ENCODE measurements around the gene FAM161B.
"Not testable (repeated sequence)": the region's sequence is repeated elsewhere in the genome, so short reads cannot be mapped to it uniquely, and the experiment has no call there.

Gene FAM161B

GRCh38 chr14:73949752-73950734, at the start of gene FAM161B, which contains the start of gene COQ6:
FAM161B (minus strand) TSS chr14:73950094; CDS start chr14:73950026, 68 bp downstream.
COQ6 (plus strand) TSS chr14:73950302; CDS start chr14:73950333, 31 bp downstream.
- Histone ChIP-seq H3K27ac (ENCODE audit: low read length) (peak within 1 kb of the TSS; percentile 92), H3K36me3 (ENCODE audit: control insufficient read depth in 2 of 2, insufficient read depth in 2 of 2, low read length in 2 of 2) (peaks cover 5 to 15% of the 10 kb centered on the region in 2 donors), H3K4me1 (ENCODE audit: control insufficient read depth, insufficient read depth, low read length) (peaks cover 6% of the 10 kb centered on the region), H3K9ac (ENCODE audit: low read length in 2 of 2) (peak within 1 kb of the TSS; percentile 95), H3K27me3 (ENCODE audit: control insufficient read depth in 1 of 2, insufficient read depth in 2 of 2, low read length in 2 of 2) (no peaks in the 10 kb centered on the region), H3K9me3 (ENCODE audit: control insufficient read depth in 2 of 2, low read length in 2 of 2) (no peaks in the 10 kb centered on the region), H3K4me3 (ENCODE audit: low read length in 2 of 2) (peak within 1 kb of the TSS; percentile 96 to 97)

- no peaks in the 10 kb centered on the region for H3K9me3 ChIP-seq (ENCODE audit: control insufficient read depth in 2 of 2, low read length in 2 of 2)
- H3K9ac ChIP-seq (ENCODE audit: low read length in 2 of 2), result no peak overlapping the region
- H3K4me3 ChIP-seq (ENCODE audit: low read length in 2 of 2), result no peak overlapping the region
- no peaks in the 10 kb centered on the region for H3K27me3 ChIP-seq (ENCODE audit: control insufficient read depth in 1 of 2, insufficient read depth in 2 of 2, low read length in 2 of 2)
- H3K27ac ChIP-seq (ENCODE audit: low read length), result no peak overlapping the region
- peaks cover 0 to 7% of the 10 kb centered on the region in 2 donors for H3K36me3 ChIP-seq (ENCODE audit: control insufficient read depth in 2 of 2, insufficient read depth in 2 of 2, low read length in 2 of 2)
- no peaks in the 10 kb centered on the region for H3K4me1 ChIP-seq (ENCODE audit: control insufficient read depth, insufficient read depth, low read length)
These were observed 48.8 kb upstream of the FAM161B start for GRCh38 chr14:73998726-73999125.

DNA sequence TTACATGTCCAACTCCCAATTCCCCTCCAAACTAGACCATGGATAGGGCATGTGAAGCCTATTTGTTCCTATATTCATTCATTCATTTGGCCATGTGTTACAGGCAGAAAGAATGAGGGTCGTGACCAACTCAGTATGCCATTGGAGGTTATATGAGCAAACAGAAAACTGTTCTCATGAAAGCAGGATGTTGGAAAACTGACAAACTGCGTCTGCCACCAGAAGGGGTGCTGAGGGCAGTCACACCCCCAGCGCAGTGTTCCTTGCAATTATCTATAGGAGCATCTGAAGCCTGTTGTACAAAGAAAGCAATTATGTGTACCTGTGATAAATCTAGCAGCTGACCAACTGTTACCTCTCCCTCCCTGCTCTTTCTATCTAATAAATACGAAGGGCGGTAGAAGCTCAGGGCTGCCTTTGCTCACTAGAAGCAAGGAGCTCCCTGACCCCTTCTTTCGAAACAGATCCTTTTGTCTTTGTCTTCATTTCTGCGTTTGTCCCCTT, 48.1 kb upstream of the FAM161B start:
- Histone ChIP-seq H3K36me3 (ENCODE audit: control insufficient read depth in 2 of 2, insufficient read depth in 2 of 2, low read length in 2 of 2) (peaks cover 0 to 7% of the 10 kb centered on the region in 2 donors), H3K9ac (ENCODE audit: low read length in 2 of 2) (no peak overlapping the region), H3K27me3 (ENCODE audit: control insufficient read depth in 1 of 2, insufficient read depth in 2 of 2, low read length in 2 of 2) (no peaks in the 10 kb centered on the region), H3K4me1 (ENCODE audit: control insufficient read depth, insufficient read depth, low read length) (no peaks in the 10 kb centered on the region), H3K9me3 (ENCODE audit: control insufficient read depth in 2 of 2, low read length in 2 of 2) (no peaks in the 10 kb centered on the region), H3K4me3 (ENCODE audit: low read length in 2 of 2) (no peak overlapping the region), H3K27ac (ENCODE audit: low read length) (no peak overlapping the region)

DNA sequence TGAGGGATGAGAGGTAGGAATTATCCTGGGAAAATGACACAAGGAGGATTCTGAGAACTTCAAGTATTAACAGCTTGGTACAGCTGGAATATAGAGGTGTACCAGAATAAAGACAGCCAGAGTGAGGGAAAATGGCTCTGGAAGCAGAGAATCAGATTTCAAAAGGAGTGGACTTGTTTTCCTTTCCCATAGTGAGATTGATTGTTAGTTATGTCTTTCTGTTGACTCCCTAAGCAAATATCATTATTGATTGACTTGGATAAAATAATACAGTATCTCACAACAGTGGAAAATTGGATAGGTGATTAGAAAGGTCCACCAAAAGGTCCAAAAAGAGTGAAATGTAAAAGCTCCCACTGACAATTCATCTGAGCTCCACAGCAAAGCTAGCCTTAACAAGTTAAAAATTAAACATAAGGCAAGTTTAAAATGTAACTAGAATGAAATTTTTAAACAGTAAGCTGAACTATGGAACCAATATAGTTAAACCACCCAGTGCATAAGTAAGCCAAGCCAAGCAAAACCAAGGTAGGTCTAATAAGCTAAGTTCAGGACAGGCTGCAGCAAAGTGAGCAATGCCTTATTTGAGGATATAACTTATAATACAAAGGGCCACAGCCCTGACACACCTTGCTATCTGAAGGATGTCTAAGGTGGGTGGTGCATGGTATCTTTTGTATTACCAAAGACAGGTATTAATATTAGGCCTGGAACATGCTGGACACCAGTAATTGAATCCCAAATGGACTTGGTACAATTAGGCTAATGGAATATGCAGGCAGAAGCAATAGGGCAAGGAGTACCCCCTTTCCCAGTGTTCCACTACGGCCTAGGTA, 47.4 kb upstream of the FAM161B start:
- Histone ChIP-seq H3K27ac (ENCODE audit: low read length) (no peak overlapping the region), H3K9me3 (ENCODE audit: control insufficient read depth in 2 of 2, low read length in 2 of 2) (no peaks in the 10 kb centered on the region), H3K36me3 (ENCODE audit: control insufficient read depth in 2 of 2, insufficient read depth in 2 of 2, low read length in 2 of 2) (peaks cover 0 to 7% of the 10 kb centered on the region in 2 donors), H3K4me3 (ENCODE audit: low read length in 2 of 2) (no peak overlapping the region), H3K27me3 (ENCODE audit: control insufficient read depth in 1 of 2, insufficient read depth in 2 of 2, low read length in 2 of 2) (no peaks in the 10 kb centered on the region), H3K4me1 (ENCODE audit: control insufficient read depth, insufficient read depth, low read length) (no peaks in the 10 kb centered on the region), H3K9ac (ENCODE audit: low read length in 2 of 2) (no peak overlapping the region)

DNA sequence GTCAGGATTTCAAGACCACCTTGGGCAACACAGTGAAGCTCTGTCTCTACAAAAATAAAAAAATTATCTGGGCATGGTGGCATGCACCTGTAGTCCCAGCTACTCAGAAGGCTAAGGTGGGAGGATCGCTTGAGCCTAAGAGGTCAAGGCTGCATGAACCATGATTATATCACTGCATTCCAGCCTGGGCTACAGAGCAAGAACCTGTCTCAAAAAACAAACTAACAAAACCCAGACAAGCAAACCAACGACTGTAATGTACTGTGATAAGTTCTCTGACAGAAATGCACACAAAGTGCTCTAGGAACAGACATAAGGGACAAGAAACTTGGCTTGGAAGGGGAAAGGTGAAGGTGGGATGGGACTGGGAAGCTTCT, 46.8 kb upstream of the FAM161B start:
- no peaks in the 10 kb centered on the region for H3K9me3 ChIP-seq (ENCODE audit: control insufficient read depth in 2 of 2, low read length in 2 of 2)
- H3K9ac ChIP-seq (ENCODE audit: low read length in 2 of 2), result no peak overlapping the region
- H3K36me3 ChIP-seq (ENCODE audit: control insufficient read depth in 2 of 2, insufficient read depth in 2 of 2, low read length in 2 of 2), result peaks cover 0 to 7% of the 10 kb centered on the region in 2 donors
- no peak overlapping the region for H3K27ac ChIP-seq (ENCODE audit: low read length)
- H3K27me3 ChIP-seq (ENCODE audit: control insufficient read depth in 1 of 2, insufficient read depth in 2 of 2, low read length in 2 of 2), result no peaks in the 10 kb centered on the region
- H3K4me1 ChIP-seq (ENCODE audit: control insufficient read depth, insufficient read depth, low read length), result no peaks in the 10 kb centered on the region
- no peak overlapping the region for H3K4me3 ChIP-seq (ENCODE audit: low read length in 2 of 2)

- Histone ChIP-seq H3K27me3 (ENCODE audit: control insufficient read depth in 1 of 2, insufficient read depth in 2 of 2, low read length in 2 of 2) (no peaks in the 10 kb centered on the region), H3K9ac (ENCODE audit: low read length in 2 of 2) (no peak overlapping the region), H3K9me3 (ENCODE audit: control insufficient read depth in 2 of 2, low read length in 2 of 2) (no peaks in the 10 kb centered on the region), H3K4me3 (ENCODE audit: low read length in 2 of 2) (no peak overlapping the region), H3K36me3 (ENCODE audit: control insufficient read depth in 2 of 2, insufficient read depth in 2 of 2, low read length in 2 of 2) (peaks cover 0 to 7% of the 10 kb centered on the region in 2 donors), H3K4me1 (ENCODE audit: control insufficient read depth, insufficient read depth, low read length) (no peaks in the 10 kb centered on the region), H3K27ac (ENCODE audit: low read length) (no peak overlapping the region)
These were observed 46.1 kb upstream of the FAM161B start for GRCh38 chr14:73995977-73996378.

DNA sequence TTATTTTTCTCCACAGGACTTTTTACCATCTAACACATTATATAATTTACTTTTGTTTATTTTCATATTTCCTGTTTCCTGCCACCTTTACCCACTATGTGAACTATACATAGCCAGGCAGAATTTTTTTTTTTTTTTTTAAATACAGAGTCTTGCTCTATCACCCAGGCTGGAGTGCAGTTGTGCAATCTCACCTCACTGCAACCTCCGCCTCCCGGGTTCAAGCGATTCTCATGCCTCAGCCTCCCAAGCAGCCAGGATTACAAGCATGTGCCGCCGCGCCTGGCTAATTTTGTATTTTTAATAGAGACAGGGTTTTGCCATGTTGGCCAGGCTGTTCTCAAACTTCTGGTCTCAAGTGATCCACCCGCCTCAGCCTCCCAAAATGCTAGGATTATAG, 45.0 kb upstream of the FAM161B start:
- not testable (repeated sequence) for H3K4me1 ChIP-seq (ENCODE audit: control insufficient read depth, insufficient read depth, low read length); H3K36me3 ChIP-seq (ENCODE audit: control insufficient read depth in 2 of 2, insufficient read depth in 2 of 2, low read length in 2 of 2); H3K9me3 ChIP-seq (ENCODE audit: control insufficient read depth in 2 of 2, low read length in 2 of 2); H3K4me3 ChIP-seq (ENCODE audit: low read length in 2 of 2); H3K9ac ChIP-seq (ENCODE audit: low read length in 2 of 2); H3K27me3 ChIP-seq (ENCODE audit: control insufficient read depth in 1 of 2, insufficient read depth in 2 of 2, low read length in 2 of 2); H3K27ac ChIP-seq (ENCODE audit: low read length)

DNA sequence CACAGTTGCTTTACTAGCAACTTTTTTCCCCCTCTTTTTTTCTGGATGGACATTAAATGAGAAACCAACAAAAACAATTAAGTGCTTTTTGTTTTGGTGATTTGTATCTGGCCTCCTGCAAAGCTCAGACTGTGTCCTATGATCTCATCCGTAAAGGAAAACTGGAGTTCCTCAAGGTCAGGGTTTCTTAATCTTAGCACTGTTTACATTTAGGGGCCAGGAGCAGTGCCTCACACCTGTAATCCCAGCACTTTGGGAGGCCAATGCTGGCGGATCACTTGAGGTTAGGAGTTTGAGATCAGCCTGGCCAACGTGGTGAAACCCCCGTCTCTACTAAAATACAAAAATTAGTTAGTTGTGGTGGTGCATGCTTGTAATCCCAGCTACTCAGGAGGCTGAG, 41.2 kb upstream of the FAM161B start:
- Histone ChIP-seq H3K27me3 (ENCODE audit: control insufficient read depth in 1 of 2, insufficient read depth in 2 of 2, low read length in 2 of 2) (no peaks in the 10 kb centered on the region), H3K4me3 (ENCODE audit: low read length in 2 of 2) (no peak overlapping the region), H3K27ac (ENCODE audit: low read length) (no peak overlapping the region), H3K4me1 (ENCODE audit: control insufficient read depth, insufficient read depth, low read length) (no peaks in the 10 kb centered on the region), H3K9ac (ENCODE audit: low read length in 2 of 2) (no peak overlapping the region), H3K36me3 (ENCODE audit: control insufficient read depth in 2 of 2, insufficient read depth in 2 of 2, low read length in 2 of 2) (peaks cover 10% of the 10 kb centered on the region in 2 donors), H3K9me3 (ENCODE audit: control insufficient read depth in 2 of 2, low read length in 2 of 2) (no peaks in the 10 kb centered on the region)

DNA sequence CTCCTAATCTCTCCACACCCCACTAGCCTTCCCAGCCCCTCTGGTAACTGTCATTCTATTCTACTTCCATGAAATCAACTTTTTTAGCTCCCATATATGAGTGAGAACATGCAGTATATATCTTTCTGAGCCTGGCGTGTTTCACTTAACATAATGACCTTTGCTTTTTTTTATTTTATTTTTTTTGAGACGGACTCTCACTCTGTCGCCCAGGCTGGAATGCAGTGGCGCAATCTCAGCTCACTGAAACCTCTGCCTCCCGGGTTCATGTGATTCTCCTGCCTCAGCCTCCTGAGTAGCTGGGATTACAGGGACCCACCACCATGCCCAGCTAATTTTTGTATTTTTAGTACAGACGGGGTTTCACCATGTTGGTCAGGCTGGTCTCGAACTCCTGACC, 38.8 kb upstream of the FAM161B start:
- not testable (repeated sequence) for H3K4me1 ChIP-seq (ENCODE audit: control insufficient read depth, insufficient read depth, low read length); H3K9ac ChIP-seq (ENCODE audit: low read length in 2 of 2); H3K4me3 ChIP-seq (ENCODE audit: low read length in 2 of 2); H3K9me3 ChIP-seq (ENCODE audit: control insufficient read depth in 2 of 2, low read length in 2 of 2); H3K27me3 ChIP-seq (ENCODE audit: control insufficient read depth in 1 of 2, insufficient read depth in 2 of 2, low read length in 2 of 2); H3K27ac ChIP-seq (ENCODE audit: low read length)
- peaks cover 10% of the 10 kb centered on the region in 2 donors for H3K36me3 ChIP-seq (ENCODE audit: control insufficient read depth in 2 of 2, insufficient read depth in 2 of 2, low read length in 2 of 2)

DNA sequence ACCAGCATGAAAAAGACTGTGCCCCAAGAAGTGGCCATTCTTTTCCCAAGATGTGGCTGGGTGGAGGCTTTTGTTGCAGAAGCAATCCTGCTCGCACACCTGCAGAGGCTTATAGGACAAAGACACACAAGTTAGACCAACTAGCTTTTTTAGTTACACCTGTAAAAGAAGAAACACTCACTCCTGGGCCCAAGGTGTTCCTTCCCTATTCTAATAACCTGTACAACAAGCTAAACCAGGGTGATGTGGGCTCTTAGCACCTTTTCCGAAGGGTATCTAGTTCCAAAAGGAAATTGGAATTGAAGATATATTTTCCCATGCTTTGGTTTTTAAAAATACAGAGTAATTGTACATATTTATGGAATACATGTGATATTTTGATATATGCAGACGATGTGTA, 38.2 kb upstream of the FAM161B start:
- H3K36me3 ChIP-seq (ENCODE audit: control insufficient read depth in 2 of 2, insufficient read depth in 2 of 2, low read length in 2 of 2), result peaks cover 10% of the 10 kb centered on the region in 2 donors
- no peak overlapping the region for H3K27ac ChIP-seq (ENCODE audit: low read length)
- no peaks in the 10 kb centered on the region for H3K4me1 ChIP-seq (ENCODE audit: control insufficient read depth, insufficient read depth, low read length)
- H3K9ac ChIP-seq (ENCODE audit: low read length in 2 of 2), result no peak overlapping the region
- no peaks in the 10 kb centered on the region for H3K9me3 ChIP-seq (ENCODE audit: control insufficient read depth in 2 of 2, low read length in 2 of 2)
- no peaks in the 10 kb centered on the region for H3K27me3 ChIP-seq (ENCODE audit: control insufficient read depth in 1 of 2, insufficient read depth in 2 of 2, low read length in 2 of 2)
- H3K4me3 ChIP-seq (ENCODE audit: low read length in 2 of 2), result no peak overlapping the region
